GM04504 (cell line): ENCODE measurements around the gene SLC35C1.
"Not testable (repeated sequence)": the region's sequence is repeated elsewhere in the genome, so short reads cannot be mapped to it uniquely, and the experiment has no call there.

ENCODE experiments used
- DNase-seq: peaks from one replicate; pipeline ENCODE4 v3.0.0-alpha.2; 2012; ENCODE audit warnings: low read depth

Gene SLC35C1

GRCh38 chr11:45811109-45811435, 6.1 kb downstream of the SLC35C1 start:
- DNase-seq = no peak

GRCh38 chr11:45811571-45812290, 6.8 kb downstream of the SLC35C1 start:
- no peak for DNase-seq

GRCh38 chr11:45812581-45813548, 7.9 kb downstream of the SLC35C1 start:
- no peak for DNase-seq

GRCh38 chr11:45815747-45816146, 10.8 kb downstream of the SLC35C1 start:
- no peak for DNase-seq

- no peak for DNase-seq
Observed at GRCh38 chr11:45816614-45817013, 11.7 kb downstream of the SLC35C1 start.

GRCh38 chr11:45817191-45817590, 12.2 kb downstream of the SLC35C1 start:
- no peak for DNase-seq

- no peak for DNase-seq
Observed at GRCh38 chr11:45818961-45819605, 14.1 kb downstream of the SLC35C1 start.

GRCh38 chr11:45820211-45820857, 15.4 kb downstream of the SLC35C1 start:
- no peak for DNase-seq

GRCh38 chr11:45826492-45826891, 21.5 kb downstream of the SLC35C1 start:
- DNase-seq = not testable (repeated sequence)

GRCh38 chr11:45827123-45827522, 22.2 kb downstream of the SLC35C1 start:
- DNase-seq = no peak

- no peak for DNase-seq
Observed at GRCh38 chr11:45828996-45829395, 24.0 kb downstream of the SLC35C1 start.

- no peak for DNase-seq
Observed at GRCh38 chr11:45830596-45830995, 25.6 kb downstream of the SLC35C1 start.

GRCh38 chr11:45832811-45833441, 28.0 kb downstream of the SLC35C1 start:
- DNase-seq = no peak

- no peak for DNase-seq
Observed at GRCh38 chr11:45833761-45834160, 28.8 kb downstream of the SLC35C1 start.

GRCh38 chr11:45834298-45834756, 29.4 kb downstream of the SLC35C1 start:
- DNase-seq = no peak

- no peak for DNase-seq
Observed at GRCh38 chr11:45839204-45839603, 34.3 kb downstream of the SLC35C1 start.

GRCh38 chr11:45840251-45840650, 35.3 kb downstream of the SLC35C1 start:
- DNase-seq = not testable (repeated sequence)

- peak; percentile 73 for DNase-seq
Observed at GRCh38 chr11:45843158-45843924, 38.4 kb downstream of the SLC35C1 start.

GRCh38 chr11:45844822-45845578, 40.1 kb downstream of the SLC35C1 start:
- DNase-seq = no peak

GRCh38 chr11:45846174-45846675, 41.3 kb downstream of the SLC35C1 start:
- DNase-seq = no peak
